HUES64 (cell line): ENCODE results near the gene CCND2.

ENCODE experiments used
- H3K27ac ChIP-seq: 2 replicates; pipeline ENCODE4 v1.7.0; 2013; ENCODE audit warnings: low read depth, low read length, inconsistent platforms
- H3K27me3 ChIP-seq: 2 replicates; pipeline ENCODE4 v1.6.1; 2013; ENCODE audit warnings: mild to moderate bottlenecking, low read length; ENCODE audit not compliant: insufficient read depth
- H3K36me3 ChIP-seq: 2 replicates; pipeline ENCODE4 v1.6.1; 2013; ENCODE audit warnings: mild to moderate bottlenecking, low read length; ENCODE audit not compliant: insufficient read depth
- H3K4me1 ChIP-seq: 2 replicates; pipeline ENCODE4 v1.6.1; 2013; ENCODE audit warnings: mild to moderate bottlenecking, low read length, moderate library complexity; ENCODE audit not compliant: insufficient read depth
- H3K4me3 ChIP-seq: 2 replicates; pipeline ENCODE4 v1.5.1; 2013; ENCODE audit warnings: mild to moderate bottlenecking, low read length, moderate library complexity
- H3K9ac ChIP-seq: 2 replicates; pipeline ENCODE4 v1.6.1; 2013; ENCODE audit warnings: mild to moderate bottlenecking, low read depth, low read length
- H3K9me3 ChIP-seq: 2 replicates; pipeline ENCODE4 v1.6.1; 2013; ENCODE audit warnings: low read depth, low read length; ENCODE audit not compliant: insufficient read depth
- WGBS: fragments of 150-250, 120-280 bp; methylation state at CpG from one replicate; pipeline ENCODE4 v1.1.7; 2013; ENCODE audit warnings: missing lambda C conversion rate; 5-methylcytosine and 5-hydroxymethylcytosine counted together

The CCND2 gene

GRCh38 chr12:4271717-4272423 lies 1.7 kb upstream of the CCND2 start:
- peaks cover 9% of the 10 kb centered on the region for H3K36me3 ChIP-seq
- WGBS = under 1% methylated on average over 33 of the region's 43 CpGs
- H3K9ac ChIP-seq = peak overlapping the region; percentile 64
- H3K4me1 ChIP-seq = peaks cover 25% of the 10 kb centered on the region
- no peaks in the 10 kb centered on the region for H3K9me3 ChIP-seq
- peak overlapping the region; percentile 96 for H3K4me3 ChIP-seq
- H3K27ac ChIP-seq = peak overlapping the region; percentile 45; the same call in 1 of the 2 replicates
- H3K27me3 ChIP-seq = peaks cover 63% of the 10 kb centered on the region

GRCh38 chr12:4272424-4273272 lies 914 bp upstream of the CCND2 start:
- WGBS = under 1% methylated on average over 62 of the region's 62 CpGs
- H3K4me1 ChIP-seq = peaks cover 27% of the 10 kb centered on the region
- peak overlapping the region; percentile 45; the same call in 1 of the 2 replicates for H3K27ac ChIP-seq
- peaks cover 55% of the 10 kb centered on the region for H3K27me3 ChIP-seq
- peak overlapping the region; percentile 64 for H3K9ac ChIP-seq
- H3K9me3 ChIP-seq = no peaks in the 10 kb centered on the region
- H3K4me3 ChIP-seq = peak overlapping the region; percentile 96
- H3K36me3 ChIP-seq = peaks cover 15% of the 10 kb centered on the region

GRCh38 chr12:4273273-4273651 lies 300 bp upstream of the CCND2 start:
- H3K4me3 ChIP-seq = peak overlapping the region; percentile 96
- 1% methylated on average over 10 of the region's 10 CpGs for WGBS
- H3K36me3 ChIP-seq = peaks cover 21% of the 10 kb centered on the region
- H3K9me3 ChIP-seq = no peaks in the 10 kb centered on the region
- H3K27me3 ChIP-seq = peaks cover 49% of the 10 kb centered on the region
- H3K4me1 ChIP-seq = peaks cover 29% of the 10 kb centered on the region
- no peak overlapping the region for H3K27ac ChIP-seq
- peak overlapping the region; percentile 64; the same call in 1 of the 2 replicates for H3K9ac ChIP-seq

- peak overlapping the region; percentile 94 for H3K9ac ChIP-seq
- H3K36me3 ChIP-seq = peaks cover 34% of the 10 kb centered on the region
- H3K27ac ChIP-seq = peak overlapping the region; percentile 79
- peaks cover 40% of the 10 kb centered on the region for H3K27me3 ChIP-seq
- WGBS = under 1% methylated on average over 41 of the region's 42 CpGs
- no peaks in the 10 kb centered on the region for H3K9me3 ChIP-seq
- H3K4me3 ChIP-seq = peak overlapping the region; percentile 96
- peaks cover 27% of the 10 kb centered on the region for H3K4me1 ChIP-seq
These were observed 944 bp downstream of the CCND2 start for GRCh38 chr12:4274396-4275015.

GRCh38 chr12:4275016-4275869 lies 1.7 kb downstream of the CCND2 start:
- Histone ChIP-seq H3K4me1 (peaks cover 30% of the 10 kb centered on the region), H3K9me3 (no peaks in the 10 kb centered on the region), H3K36me3 (peaks cover 41% of the 10 kb centered on the region), H3K27ac (peak overlapping the region; percentile 79), H3K9ac (peak overlapping the region; percentile 94), H3K4me3 (peak overlapping the region; percentile 96), H3K27me3 (peaks cover 33% of the 10 kb centered on the region)
- under 1% methylated on average over 41 of the region's 43 CpGs for WGBS

GRCh38 chr12:4275870-4276301 lies 2.3 kb downstream of the CCND2 start:
- peak overlapping the region; percentile 61; the same call in 1 of the 2 replicates for H3K27ac ChIP-seq
- peak overlapping the region; percentile 94 for H3K9ac ChIP-seq
- peaks cover 26% of the 10 kb centered on the region for H3K27me3 ChIP-seq
- peaks cover 30% of the 10 kb centered on the region for H3K4me1 ChIP-seq
- no peaks in the 10 kb centered on the region for H3K9me3 ChIP-seq
- WGBS = 9% methylated on average over 12 of the region's 14 CpGs
- peak overlapping the region; percentile 96 for H3K4me3 ChIP-seq
- peaks cover 48% of the 10 kb centered on the region for H3K36me3 ChIP-seq

GRCh38 chr12:4276524-4277204 lies 3.1 kb downstream of the CCND2 start:
- Histone ChIP-seq H3K9ac (no peak overlapping the region; the same call in 1 of the 2 replicates), H3K9me3 (no peaks in the 10 kb centered on the region), H3K36me3 (peaks cover 55% of the 10 kb centered on the region), H3K4me1 (peaks cover 30% of the 10 kb centered on the region), H3K4me3 (peak overlapping the region; percentile 96), H3K27ac (no peak overlapping the region; the same call in 1 of the 2 replicates), H3K27me3 (peaks cover 18% of the 10 kb centered on the region)
- WGBS = 6% methylated on average over 9 of the region's 10 CpGs

- Histone ChIP-seq H3K27me3 (peaks cover 16% of the 10 kb centered on the region), H3K9ac (no peak overlapping the region), H3K36me3 (peaks cover 60% of the 10 kb centered on the region), H3K4me3 (no peak overlapping the region), H3K9me3 (no peaks in the 10 kb centered on the region), H3K27ac (peak overlapping the region; percentile 57; the same call in 1 of the 2 replicates), H3K4me1 (peaks cover 30% of the 10 kb centered on the region)
- WGBS = 46% methylated on average over 6 of the region's 6 CpGs
These were observed 3.6 kb downstream of the CCND2 start for GRCh38 chr12:4277205-4277543.

- Histone ChIP-seq H3K36me3 (peaks cover 67% of the 10 kb centered on the region), H3K9me3 (no peaks in the 10 kb centered on the region), H3K4me1 (peaks cover 28% of the 10 kb centered on the region), H3K27me3 (peaks cover 10% of the 10 kb centered on the region), H3K4me3 (no peak overlapping the region), H3K27ac (no peak overlapping the region; the same call in 1 of the 2 replicates), H3K9ac (no peak overlapping the region)
- WGBS = 94% methylated on average over 3 of the region's 3 CpGs
These were observed 4.3 kb downstream of the CCND2 start for GRCh38 chr12:4277857-4278256.
